ENCODE results near the gene DDX24.

GRCh38 chr14:94050231-94050880 lies 30.6 kb downstream of the DDX24 start:
- TF ChIP-seq POLR2A (IDR thresholded peaks at IDR 0.05): no peak
- TF ChIP-seq CTCF (IDR thresholded peaks at IDR 0.05): no peak

Data from heart left ventricle (tissue), 13 donors.